Stimulated activated CD8-positive, alpha-beta memory T cell treated with anti-CD3 and anti-CD28 coated beads, Interleukin-15, amount 100 ng/mL, for 24 hours (primary cell): ENCODE results near the gene FXYD5.
"Not testable (repeated sequence)": the region's sequence is repeated elsewhere in the genome, so short reads cannot be mapped to it uniquely, and the experiment has no call there.

Experiments used
- DNase-seq: peaks from one replicate; pipeline ENCODE4 v3.0.0-alpha.2; 2020; ENCODE audit warnings: low read depth

FXYD5 gene

DNA sequence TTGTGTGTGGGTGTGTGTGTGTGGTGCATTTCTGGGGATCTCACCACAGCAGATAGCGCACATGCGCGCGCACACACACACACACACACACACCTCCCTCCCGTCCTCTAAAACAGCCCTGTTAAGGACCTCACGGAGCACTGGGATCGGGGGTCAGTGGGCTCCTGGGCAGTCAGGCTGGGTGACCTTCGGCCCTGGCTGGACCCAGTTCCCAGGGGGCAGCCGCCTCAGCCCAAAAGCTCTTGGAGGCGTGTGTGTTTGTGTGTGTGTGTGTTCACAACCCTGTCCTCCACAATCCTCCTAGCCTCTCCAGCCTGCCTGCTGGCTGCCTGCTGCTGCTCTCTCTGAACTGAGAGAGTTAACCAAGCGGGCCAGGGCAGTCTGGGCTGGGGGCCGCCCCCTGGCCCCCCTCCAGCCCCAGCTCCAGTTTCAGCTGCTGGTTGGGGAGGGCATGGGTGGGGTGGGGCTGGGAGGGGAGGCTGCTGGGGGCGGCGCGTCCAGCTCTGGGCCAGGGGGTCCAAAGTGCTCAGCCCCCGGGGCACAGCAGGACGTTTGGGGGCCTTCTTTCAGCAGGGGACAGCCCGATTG is 16.1 kb upstream of the FXYD5 start, which contains the start of gene FXYD1:
Gene FXYD1 (plus strand): TSS at position 520 of the 588 bp plus-strand sequence. CDS start 1,256 bp downstream, outside the sequence.
- no peak for DNase-seq

DNA sequence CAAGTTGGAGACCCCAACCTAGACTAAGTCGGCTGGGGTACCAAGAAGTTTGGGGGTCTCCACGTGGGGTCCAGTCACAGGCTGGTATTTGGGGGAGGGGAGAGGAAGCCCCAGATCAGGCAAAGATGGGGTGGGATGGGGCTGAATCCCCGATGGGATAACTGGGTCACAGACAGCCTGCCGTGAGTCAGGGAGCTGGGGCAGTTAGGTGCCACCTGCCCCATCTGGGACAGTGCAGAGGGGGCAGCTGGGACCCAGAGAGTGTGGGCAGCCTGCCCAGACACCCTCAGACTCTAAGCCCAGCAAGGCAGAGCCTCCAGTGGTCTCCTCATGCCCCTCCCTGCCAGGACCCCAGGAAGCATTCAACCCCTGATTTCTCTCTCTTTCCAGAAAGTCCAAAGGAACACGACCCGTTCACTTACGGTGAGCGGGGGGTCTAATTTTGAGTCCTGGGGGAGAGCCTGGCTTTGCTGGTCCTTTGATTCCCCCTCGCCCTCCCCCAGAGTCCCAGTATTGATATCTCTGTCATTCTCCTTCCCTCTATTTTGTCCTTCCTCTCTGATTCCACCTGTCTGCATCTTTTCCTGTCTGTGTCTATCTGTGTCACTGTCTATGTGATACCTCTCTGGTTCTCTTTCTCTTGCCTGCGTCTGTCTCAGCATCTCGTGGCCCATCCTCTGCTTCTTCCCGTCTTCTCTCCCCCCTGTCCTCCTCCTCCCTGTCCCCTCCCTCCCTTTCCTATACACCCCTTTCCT is 14.2 kb upstream of the FXYD5 start:
- no peak for DNase-seq

DNA sequence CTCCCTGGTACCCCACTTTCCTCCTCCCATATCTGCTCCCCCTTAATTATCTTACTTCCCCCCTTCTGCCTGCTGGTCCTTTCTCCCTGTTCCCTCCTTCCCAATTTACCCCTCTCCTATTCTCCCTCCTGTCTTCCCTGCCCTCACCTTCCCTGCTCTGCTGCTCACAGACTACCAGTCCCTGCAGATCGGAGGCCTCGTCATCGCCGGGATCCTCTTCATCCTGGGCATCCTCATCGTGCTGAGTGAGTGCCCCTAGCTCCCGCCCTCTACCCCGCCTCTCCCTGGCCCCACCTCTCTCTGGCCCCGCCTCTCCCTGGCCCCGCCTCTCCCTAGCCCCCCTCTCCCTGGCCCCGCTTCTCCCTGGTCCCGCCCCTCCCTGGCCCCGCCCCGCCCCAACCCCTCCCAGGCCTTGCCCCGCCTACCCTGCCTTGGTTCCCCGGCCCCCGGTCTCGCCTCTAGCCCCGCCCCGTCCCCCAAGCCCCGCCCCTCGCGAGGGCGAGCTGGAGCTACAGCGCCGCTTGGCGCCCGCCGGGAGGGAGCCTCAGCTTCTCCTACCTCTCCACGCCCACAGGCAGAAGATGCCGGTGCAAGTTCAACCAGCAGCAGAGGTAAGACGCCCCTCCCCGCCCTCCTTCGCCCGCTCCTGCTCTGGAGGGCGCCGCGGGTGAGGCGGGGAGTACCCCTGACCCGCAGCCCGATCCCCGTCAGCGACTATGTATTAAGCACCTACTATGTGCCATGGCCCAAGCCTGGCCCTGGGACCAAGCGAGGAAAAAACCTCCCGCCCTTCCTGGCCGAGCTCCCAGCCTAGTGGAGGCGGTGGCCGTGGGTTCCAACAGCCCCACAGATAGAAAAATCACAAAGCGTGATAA is 13.3 kb upstream of the FXYD5 start:
- peak; percentile 96 for DNase-seq

DNA sequence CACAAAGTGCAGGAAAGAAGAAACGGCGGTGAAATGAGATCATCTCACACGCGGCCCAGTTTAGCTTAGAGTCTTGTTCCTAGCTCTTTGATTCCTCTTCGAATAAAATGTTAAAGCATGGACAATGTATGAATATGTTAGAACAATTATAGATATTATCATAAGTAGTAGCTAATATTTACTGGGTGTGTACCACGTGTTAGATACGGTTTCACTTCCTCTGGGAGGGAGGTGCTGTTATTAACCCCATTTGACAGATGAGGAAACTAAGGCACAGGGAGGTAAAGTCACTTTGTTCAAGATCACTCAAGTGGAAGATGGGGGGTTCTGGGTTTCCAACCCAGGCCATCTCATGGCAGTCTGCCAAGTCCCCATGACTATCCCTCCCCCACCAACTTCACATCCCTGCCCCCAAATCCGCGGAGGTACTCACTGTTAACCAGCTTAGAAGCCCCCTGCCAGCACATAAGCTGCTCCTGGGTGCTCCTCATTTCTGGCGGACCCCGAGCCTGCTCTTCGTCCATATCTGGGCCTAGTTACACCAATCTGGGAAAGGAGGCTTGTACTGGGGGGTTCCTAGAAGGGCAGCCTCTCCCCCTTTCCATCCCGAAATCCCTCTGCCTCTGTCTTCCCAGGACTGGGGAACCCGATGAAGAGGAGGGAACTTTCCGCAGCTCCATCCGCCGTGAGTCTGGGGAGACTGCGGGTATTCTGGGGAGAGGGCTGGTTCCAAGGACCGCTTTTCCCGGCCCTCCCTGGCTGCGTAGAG is 12.5 kb upstream of the FXYD5 start:
- no peak for DNase-seq

DNA sequence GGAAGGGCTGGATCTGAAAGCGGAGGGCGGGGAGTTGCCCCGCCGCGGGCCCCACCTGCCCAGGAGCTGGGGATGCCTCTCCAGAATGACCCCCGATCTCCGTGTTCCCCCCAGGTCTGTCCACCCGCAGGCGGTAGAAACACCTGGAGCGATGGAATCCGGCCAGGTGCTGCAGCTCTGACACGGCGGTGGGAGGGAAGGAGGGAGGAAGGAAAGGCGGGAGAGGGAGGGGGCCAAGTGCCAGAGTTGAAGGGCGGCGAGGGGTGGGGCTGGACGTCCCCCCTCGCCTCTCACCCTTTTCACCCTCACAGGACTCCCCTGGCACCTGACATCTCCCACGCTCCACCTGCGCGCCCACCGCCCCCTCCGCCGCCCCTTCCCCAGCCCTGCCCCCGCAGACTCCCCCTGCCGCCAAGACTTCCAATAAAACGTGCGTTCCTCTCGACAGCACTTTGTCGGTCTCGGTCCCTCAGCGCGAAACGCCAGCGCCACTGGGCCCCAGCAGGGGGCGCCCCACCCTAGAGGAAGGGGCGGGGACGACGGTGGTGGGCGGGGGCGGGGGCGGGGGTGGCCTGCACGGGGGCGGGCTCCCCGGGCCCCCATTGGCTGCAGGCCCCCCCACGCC is 11.8 kb upstream of the FXYD5 start:
- DNase-seq = peak; percentile 41

DNA sequence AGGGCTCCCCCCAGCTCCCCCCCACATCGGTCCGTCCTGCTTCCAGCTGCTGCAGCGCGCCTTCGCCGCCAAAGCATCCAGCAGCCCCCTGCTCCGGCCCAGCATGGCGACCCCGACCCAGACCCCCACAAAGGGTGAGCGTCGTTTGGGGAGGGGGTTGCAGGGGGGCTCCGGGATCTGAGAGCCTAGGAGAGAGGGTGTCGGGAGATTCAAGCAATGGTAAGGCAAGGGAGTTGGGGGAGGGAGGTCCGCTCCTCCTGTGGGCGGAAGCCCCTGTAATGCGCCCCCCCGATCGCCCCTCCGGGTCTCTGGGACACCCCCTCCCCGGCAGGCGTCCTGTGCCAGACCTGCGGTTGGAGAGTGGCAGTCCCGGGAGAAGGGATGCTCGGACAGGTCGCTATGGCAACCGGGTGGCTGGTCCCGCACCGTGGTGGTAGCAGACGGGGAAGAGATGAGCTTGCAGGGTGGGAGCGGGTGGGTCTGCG is 11.3 kb upstream of the FXYD5 start, which contains the start of gene FXYD7:
Gene FXYD7 (plus strand): TSS at position 25 of the 485 bp plus-strand sequence. CDS start 79 bp downstream, at position 104.
- DNase-seq = no peak

- DNase-seq = no peak
Observed at GRCh38 chr19:35143818-35144217, 10.7 kb upstream of the FXYD5 start.

- DNase-seq = no peak
Observed at GRCh38 chr19:35144259-35144599, 10.3 kb upstream of the FXYD5 start.

DNA sequence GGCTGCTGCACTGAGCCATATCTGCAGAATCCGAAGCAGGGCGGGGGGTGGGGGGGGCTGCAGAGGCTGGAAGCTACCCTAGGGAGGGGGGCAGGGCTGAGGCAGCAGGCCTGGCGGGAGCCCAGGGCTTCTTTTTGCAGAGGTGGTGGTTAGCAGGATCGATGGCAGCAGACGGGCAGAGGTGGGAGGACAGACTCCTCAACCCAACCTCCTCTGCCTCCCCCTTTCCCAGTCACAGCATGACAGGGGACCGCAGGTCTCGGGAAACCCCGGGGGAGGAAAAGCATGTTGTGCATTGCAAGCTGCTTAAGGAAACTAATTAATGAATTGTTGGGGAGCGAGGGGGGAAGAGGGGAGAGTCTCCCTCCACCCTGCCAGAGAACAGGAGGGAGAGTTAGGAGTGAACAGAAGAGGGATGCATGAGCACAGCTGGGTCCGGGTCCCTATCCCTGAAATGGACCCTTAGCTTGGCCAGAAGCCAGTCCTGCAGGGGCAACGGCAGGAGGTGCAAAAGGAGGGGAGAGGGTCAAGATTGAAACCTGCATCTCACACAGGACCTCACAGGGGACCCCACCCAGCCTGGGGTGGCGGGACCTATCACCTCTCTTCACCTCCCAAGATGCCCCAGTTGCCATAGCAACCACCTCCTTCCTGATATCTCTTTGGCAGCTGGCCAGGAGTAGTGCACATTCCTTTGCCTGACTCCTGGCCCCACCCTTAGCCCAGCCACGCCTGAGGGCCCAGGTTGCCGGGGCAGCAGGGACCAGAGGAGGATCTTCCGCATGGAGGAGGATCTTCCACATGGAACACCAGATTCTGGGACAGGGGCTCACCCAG is 9.7 kb upstream of the FXYD5 start:
- DNase-seq = no peak

GRCh38 chr19:35146746-35147459 is 7.6 kb upstream of the FXYD5 start:
- DNase-seq = no peak

DNA sequence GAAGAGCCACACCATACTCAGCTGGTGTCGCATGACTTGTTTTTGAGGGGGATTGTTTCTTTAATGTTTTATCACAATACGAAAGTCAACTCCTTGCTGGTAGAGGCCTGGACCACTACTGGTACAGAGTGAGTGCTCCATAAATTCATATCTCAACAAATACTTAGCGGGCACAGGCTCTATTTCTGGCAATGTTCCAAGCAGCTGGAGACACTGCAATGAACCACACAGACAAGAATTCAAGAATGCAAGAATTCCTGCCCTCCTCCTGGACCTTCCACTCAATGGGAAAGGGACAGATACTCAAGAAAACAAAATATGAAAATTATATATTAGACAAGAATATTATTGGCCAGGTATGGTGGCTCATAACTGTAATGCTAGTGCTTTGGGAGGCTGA is 5.1 kb upstream of the FXYD5 start:
- no peak for DNase-seq

- no peak for DNase-seq
Observed at GRCh38 chr19:35150445-35150844, 4.1 kb upstream of the FXYD5 start.

DNA sequence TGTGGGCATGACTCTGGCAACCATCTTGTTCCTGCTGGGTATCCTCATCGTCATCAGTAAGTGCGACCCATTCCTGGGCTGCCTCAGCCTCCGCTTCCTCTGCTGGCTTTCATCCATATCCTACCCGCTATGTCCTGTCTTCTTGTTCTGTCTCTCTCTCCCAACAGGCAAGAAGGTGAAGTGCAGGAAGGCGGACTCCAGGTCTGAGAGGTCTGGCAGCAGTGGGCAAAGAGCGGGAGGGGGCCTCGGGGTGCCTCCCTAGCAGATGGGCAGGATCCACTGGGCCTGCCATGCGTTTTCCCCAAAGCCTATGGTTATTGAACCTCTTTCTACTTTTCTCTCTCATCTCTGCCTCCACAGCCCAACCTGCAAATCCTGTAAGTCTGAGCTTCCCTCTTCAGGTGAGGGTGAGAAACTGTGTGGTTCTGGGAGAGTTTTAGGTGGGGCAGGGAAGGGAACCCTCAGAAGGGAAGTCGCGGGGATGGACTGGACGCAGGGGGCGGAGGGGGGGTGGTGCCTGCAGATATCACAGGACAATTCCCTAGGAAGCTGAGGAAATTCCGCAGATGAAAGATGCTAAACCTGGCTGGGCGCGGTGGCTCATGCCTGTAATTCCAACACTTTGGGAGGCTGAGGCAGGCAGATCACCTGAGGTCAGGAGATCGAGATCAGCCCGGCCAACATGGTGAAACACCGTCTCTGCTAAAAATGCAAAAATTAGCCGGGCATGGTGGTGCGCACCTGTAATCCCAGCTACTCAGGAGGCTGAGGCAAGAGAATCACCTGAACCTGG is 3.1 kb upstream of the FXYD5 start:
- DNase-seq = no peak

- DNase-seq = not testable (repeated sequence)
Observed at GRCh38 chr19:35153129-35153522, 1.4 kb upstream of the FXYD5 start.

DNA sequence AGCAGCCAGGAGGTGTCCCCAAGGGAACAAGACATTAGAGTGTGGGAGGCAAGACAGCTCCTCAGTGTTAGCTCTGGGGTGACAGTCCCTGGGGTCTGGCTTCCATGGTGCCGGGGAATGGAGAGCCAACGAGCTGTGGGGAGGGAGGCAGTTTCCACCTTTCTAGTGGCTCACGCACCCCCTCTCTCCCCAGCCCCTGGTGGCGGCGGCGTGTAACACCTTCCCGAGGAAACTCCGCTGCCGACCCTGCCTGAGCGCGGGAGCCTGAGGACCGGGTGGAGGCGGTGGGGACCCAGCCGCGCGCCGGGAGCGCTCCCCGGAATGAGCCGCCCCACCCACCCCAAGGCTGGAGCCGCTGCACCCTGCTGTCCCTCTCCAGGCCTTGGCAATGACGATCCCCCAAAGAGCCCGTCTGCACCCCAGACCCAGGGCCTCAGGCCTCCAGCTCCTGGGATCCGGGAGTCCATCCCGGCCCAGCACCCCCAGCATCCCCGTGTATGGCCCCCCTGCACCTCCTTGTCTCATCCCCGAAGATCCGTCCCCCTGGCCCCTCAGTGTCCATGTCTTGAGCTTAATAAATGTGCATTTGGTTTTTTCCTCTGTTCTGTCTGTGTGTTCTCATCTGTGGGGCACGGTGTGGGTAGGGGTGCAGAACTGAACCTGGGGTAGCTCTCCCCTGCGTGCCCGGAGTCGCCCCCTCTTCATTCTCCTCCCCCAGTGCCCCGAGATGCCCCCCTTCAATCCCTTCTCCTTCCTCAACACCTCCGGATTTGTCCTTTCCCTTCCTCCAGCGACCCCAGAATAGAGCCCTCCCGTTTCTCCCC is 622 bp upstream of the FXYD5 start:
- peak; percentile 43 for DNase-seq

DNA sequence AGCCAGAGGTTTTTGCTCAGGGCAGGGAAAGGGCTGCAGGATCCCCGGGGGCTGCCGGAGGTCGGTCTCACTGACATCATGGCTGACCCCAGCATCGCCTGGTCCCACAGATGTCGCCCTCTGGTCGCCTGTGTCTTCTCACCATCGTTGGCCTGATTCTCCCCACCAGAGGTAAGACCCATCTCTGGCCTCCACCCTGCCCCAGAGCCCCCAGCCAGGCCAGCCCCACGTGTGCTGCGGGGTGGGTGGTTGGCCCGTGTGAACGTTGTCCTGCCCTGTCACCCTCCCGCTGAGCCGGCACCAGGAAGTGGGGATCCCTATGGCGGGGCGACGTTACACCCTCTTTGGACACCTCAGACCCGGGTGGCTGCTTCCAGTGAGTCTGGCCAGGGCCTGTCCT is 906 bp downstream of the FXYD5 start:
- DNase-seq = no peak

DNA sequence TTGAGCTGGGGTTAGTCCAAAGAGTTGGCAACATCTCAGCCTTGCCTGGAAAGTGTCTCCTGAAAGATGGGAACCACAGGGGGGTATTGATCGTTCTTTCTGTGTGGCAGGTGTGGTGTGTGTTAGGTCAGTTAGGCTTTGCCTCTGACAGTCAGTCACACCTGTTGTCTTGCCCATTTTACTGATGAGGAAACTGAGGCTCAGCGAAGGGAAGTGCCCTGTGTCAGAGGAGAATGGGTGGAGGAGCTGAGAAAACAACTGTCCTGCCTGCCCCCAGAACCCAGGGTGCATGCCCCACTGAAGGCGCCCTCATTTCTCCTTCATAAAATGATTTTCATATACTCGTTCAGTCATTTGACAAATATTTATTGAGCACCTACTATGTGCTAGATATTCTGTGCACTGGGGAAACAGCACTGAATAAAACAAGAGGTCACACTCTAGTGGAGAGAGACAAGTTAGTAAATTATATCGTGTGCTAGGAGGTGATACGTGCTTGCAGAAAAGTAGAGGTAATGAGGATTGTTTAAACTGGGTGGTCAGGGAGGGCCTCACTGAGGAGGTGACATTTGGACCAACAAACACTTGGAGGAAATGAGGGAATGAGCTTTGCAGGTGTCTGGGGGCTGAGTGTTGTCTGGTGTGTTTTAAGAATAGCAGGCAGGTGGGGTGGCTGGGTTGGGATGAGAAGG is 1.6 kb downstream of the FXYD5 start:
- no peak for DNase-seq

DNA sequence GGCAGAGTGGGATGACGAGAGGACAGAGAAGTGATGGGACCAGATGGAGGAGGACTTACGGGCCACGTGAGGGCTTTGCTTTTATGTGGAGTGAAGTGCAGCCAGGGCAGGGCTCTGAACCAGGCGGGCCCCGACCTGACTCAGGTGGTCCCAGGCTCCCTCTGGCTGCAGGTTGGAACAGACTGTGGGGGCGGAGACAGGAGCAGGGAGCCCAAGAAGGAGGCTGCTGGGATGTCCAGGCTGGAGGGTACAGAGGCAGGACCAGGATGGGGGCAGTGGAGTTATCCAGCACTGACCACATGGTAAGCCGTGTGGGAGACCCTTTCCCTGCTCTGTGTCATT is 2.1 kb downstream of the FXYD5 start:
- DNase-seq = no peak
